Endodermal cell (in vitro differentiated cells): ENCODE measurements around the gene D2HGDH. TPM values are rescaled to one million over a fixed set of nuclear protein-coding genes. Genes with fewer than 3 reads are reported as not detected.

ENCODE experiments used
- DNase-seq: peaks from one replicate; pipeline ENCODE4 v3.0.0-alpha.2; 2017
- H3K27ac ChIP-seq: 2 replicates; pipeline ENCODE4 v1.5.1; 2013; ENCODE audit warnings: mild to moderate bottlenecking, low read depth, low read length, moderate library complexity
- H3K27me3 ChIP-seq: 2 replicates; pipeline ENCODE4 v1.6.1; 2013; ENCODE audit warnings: mild to moderate bottlenecking, low read length, moderate library complexity; ENCODE audit not compliant: insufficient read depth, control insufficient read depth, poor library complexity, severe bottlenecking
- H3K36me3 ChIP-seq: 2 replicates; pipeline ENCODE4 v1.7.0; 2013; ENCODE audit warnings: mild to moderate bottlenecking, low read length, moderate library complexity; ENCODE audit not compliant: control insufficient read depth, insufficient read depth
- H3K4me1 ChIP-seq: one replicate; pipeline ENCODE4 v1.7.0; 2013; ENCODE audit warnings: low read length; ENCODE audit not compliant: control insufficient read depth, insufficient read depth
- H3K4me3 ChIP-seq: 2 replicates; pipeline ENCODE4 v1.5.1; 2013; ENCODE audit warnings: mild to moderate bottlenecking, low read length, moderate library complexity
- H3K9ac ChIP-seq: 2 replicates; pipeline ENCODE4 v1.6.1; 2013; ENCODE audit warnings: mild to moderate bottlenecking, low read length, moderate library complexity; ENCODE audit not compliant: poor library complexity, severe bottlenecking; ENCODE audit errors: extremely low read depth
- H3K9me3 ChIP-seq: 2 replicates; pipeline ENCODE4 v1.6.1; 2013; ENCODE audit warnings: mild to moderate bottlenecking, low read length, moderate library complexity; ENCODE audit not compliant: control insufficient read depth
- H3K27ac Mint-ChIP-seq: 2 replicates; pipeline ENCODE4 v1.8.0; 2020; ENCODE audit warnings: mixed read lengths
- H3K27me3 Mint-ChIP-seq: 2 replicates; pipeline ENCODE4 v1.8.0; 2021; ENCODE audit warnings: mild to moderate bottlenecking, mixed read lengths; ENCODE audit not compliant: insufficient read depth
- H3K36me3 Mint-ChIP-seq: 2 replicates; pipeline ENCODE4 v1.8.0; 2020; ENCODE audit warnings: low read depth, mixed read lengths
- H3K4me1 Mint-ChIP-seq: 2 replicates; pipeline ENCODE4 v1.8.0; 2020; ENCODE audit warnings: mixed read lengths
- H3K4me3 Mint-ChIP-seq: 2 replicates; pipeline ENCODE4 v1.8.0; 2020; ENCODE audit warnings: mild to moderate bottlenecking, moderate library complexity, mixed read lengths
- H3K9me3 Mint-ChIP-seq: 2 replicates; pipeline ENCODE4 v1.8.0; 2020; ENCODE audit warnings: mild to moderate bottlenecking, mixed read lengths
- WGBS, 2 experiments: methylation state at CpG; one replicate each; pipeline versions ENCODE4 v1.1.5 to v1.1.7; 2013; ENCODE audit warnings: missing lambda C conversion rate in 2 of 2, mixed read lengths in 1 of 2; ENCODE audit not compliant: insufficient coverage in 1 of 2, insufficient read length in 1 of 2; 5-methylcytosine and 5-hydroxymethylcytosine counted together
- total RNA-seq, 2 donors: library from RNA; stranded (reverse); fragmentation: NEBNext Ultra II Directional in 1 of 2; extraction: Animal tissue kit (Norgen Biotek cat#: 25700) in 1 of 2; gene quantifications; 2 replicates in 1 of 2; 3 replicates in 1 of 2; pipeline ENCODE4 v1.2.1, GENCODE V29; 2021
- TF ChIP-seq, protein P1 (sequence below): fragments of 200-600 bp; sonication (generic); conservative IDR thresholded peaks from 2 replicates; pipeline ENCODE4 v1.5.0; 2021; ENCODE audit warnings: antibody characterized with exemption, mild to moderate bottlenecking

D2HGDH gene
- total RNA-seq, 2 donors from 2014 or later = 25.1 to 34.8 TPM

DNA sequence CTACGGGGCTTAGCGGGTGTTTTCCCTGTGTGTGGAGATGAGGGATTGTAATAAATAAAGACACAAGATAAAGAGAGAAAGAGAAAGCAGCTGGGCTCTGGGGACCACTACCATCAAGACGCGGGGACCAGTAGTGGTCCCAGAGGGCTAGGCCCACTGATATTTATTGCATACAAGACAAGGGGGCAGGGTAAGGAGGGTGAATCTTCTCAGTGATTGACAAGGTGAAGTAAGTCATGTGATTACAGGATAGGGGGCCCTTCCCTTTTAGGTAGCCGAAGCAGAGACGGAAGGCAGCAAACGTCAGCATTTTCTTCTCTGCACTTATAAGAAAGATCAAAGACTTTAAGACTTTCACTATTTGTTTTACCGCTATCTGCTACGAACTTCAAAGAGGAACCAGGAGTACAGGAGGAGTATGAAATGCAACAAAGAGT, 37.7 kb downstream of the D2HGDH start:
- no peak for DNase-seq
- WGBS, 2 experiments = 82 to 83% methylated on average over 4 to 9 of the region's 9 CpGs

DNA sequence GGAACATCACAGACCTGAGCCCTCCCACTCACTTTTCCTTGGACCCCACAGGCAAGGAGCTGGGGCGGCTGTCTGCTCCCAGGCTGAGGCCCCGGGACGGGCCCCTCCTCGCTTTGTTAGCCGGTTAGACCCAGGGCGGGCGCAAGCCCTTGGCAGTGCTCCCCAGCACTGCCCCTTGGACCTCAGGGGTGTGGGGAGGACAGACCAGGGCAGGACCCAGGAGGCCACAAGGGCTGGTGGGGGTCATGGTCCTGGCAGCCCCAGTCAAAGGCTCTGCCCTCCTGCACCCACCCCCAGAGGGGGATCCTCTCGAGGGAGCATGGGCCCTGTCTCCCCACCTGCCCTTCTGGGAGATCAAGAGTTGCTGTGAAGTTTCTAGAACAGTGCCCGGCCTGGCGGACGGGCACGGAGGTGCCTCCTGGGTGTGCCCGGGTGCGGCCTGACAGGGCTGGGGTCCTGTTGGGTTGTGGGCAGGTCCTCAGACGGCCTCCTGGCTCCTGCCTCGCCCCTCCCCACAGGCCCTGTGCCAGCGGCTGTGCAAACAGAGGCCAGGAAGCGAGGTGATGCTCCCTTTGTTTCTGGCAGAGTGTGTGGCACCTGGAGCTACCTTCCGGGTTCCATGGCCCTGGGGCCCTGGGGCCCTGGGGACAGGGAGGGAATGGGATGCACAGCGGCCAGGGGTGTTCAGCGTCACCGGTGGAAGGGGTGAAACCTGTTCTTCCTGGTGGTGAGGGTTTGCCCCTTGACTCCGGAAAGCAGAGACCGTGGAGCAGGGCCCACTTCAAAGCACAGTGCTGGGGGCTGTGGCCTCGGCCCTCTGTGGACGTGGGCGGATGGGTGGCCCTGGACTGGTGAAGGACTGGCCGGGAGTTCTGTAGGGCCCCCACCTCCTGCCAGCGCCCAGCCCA, 39.3 kb downstream of the D2HGDH start:
- Histone ChIP-seq H3K4me3 (no peak overlapping the region), H3K36me3 (no peaks in the 10 kb centered on the region), H3K9me3 (no peaks in the 10 kb centered on the region), H3K9ac (no peak overlapping the region), H3K27ac (no peak overlapping the region), H3K27me3 (no peaks in the 10 kb centered on the region), H3K4me1 (peaks cover 5% of the 10 kb centered on the region)
- peaks cover 5% of the 10 kb centered on the region for H3K9me3 Mint-ChIP-seq
- no peaks in the 10 kb centered on the region for H3K36me3 Mint-ChIP-seq
- 92 to 93% methylated on average over 13 to 29 of the region's 29 CpGs for WGBS, 2 experiments
- no peaks in the 10 kb centered on the region for H3K27me3 Mint-ChIP-seq
- no peak overlapping the region for H3K4me3 Mint-ChIP-seq
- TF ChIP-seq, protein P1, sequence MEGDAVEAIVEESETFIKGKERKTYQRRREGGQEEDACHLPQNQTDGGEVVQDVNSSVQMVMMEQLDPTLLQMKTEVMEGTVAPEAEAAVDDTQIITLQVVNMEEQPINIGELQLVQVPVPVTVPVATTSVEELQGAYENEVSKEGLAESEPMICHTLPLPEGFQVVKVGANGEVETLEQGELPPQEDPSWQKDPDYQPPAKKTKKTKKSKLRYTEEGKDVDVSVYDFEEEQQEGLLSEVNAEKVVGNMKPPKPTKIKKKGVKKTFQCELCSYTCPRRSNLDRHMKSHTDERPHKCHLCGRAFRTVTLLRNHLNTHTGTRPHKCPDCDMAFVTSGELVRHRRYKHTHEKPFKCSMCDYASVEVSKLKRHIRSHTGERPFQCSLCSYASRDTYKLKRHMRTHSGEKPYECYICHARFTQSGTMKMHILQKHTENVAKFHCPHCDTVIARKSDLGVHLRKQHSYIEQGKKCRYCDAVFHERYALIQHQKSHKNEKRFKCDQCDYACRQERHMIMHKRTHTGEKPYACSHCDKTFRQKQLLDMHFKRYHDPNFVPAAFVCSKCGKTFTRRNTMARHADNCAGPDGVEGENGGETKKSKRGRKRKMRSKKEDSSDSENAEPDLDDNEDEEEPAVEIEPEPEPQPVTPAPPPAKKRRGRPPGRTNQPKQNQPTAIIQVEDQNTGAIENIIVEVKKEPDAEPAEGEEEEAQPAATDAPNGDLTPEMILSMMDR = no peak
- H3K4me1 Mint-ChIP-seq = peaks cover 17% of the 10 kb centered on the region
- H3K27ac Mint-ChIP-seq = no peak overlapping the region
- DNase-seq = peak; percentile 50

More for the DNA sequence above, 37.7 kb downstream of the D2HGDH start:
- Mint-ChIP-seq H3K4me3 (no peak overlapping the region), H3K27me3 (no peaks in the 10 kb centered on the region), H3K4me1 (peaks cover 9% of the 10 kb centered on the region), H3K9me3 (no peaks in the 10 kb centered on the region), H3K27ac (peak overlapping the region; percentile 73), H3K36me3 (peaks cover 3% of the 10 kb centered on the region)
- no peak overlapping the region for H3K4me3 ChIP-seq
- H3K27ac ChIP-seq = no peak overlapping the region
- H3K9me3 ChIP-seq = no peaks in the 10 kb centered on the region
- no peak overlapping the region for H3K9ac ChIP-seq
- peaks cover 5% of the 10 kb centered on the region for H3K4me1 ChIP-seq
- TF ChIP-seq, protein P1 = no peak
- no peaks in the 10 kb centered on the region for H3K36me3 ChIP-seq
- no peaks in the 10 kb centered on the region for H3K27me3 ChIP-seq

DNA sequence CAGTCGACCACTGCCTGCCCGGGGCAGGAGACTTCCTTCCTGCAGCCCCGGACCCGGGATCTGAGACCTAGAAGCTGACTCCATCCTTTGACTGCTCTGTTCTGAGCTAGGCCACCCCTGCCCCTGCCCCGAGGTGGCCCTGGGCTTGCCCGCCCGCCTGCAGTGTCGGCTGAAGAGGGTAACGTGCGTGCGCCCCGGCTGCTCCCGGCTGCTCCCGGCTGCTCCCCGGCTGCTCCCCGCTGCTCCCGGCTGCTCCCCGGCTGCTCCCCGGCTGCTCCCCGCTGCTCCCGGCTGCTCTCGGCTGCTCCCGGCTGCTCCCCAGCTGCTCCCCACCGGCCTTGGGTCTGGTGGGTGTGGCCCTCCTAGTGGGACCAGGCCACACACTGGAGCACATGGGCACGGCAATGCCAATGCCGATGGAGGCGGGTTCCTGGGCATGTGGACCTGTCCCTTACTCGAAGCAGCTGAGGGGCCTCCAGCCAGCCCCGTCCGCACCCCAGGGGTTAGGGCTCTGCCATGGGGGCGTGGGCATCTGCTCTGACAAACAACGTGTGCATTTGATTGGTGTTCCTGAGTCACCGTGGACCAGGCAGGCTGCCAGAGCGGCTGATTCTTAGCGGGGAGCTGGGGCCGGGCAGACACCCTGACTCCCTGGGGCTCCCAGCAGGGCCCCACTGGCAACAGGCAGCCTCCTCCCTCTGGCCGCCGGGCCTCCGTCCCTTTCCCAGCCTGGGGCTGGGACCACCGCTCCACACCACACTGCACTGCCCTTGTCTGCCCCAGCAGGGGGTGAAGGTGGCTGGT, 40.2 kb downstream of the D2HGDH start:
- Mint-ChIP-seq H3K4me1 (peaks cover 19% of the 10 kb centered on the region), H3K36me3 (no peaks in the 10 kb centered on the region), H3K9me3 (peaks cover 11% of the 10 kb centered on the region), H3K27ac (no peak overlapping the region), H3K27me3 (no peaks in the 10 kb centered on the region), H3K4me3 (no peak overlapping the region)
- peak; percentile 50 for DNase-seq
- H3K4me1 ChIP-seq = peaks cover 5% of the 10 kb centered on the region
- no peaks in the 10 kb centered on the region for H3K36me3 ChIP-seq
- H3K4me3 ChIP-seq = no peak overlapping the region
- no peaks in the 10 kb centered on the region for H3K27me3 ChIP-seq
- peaks cover under 1% of the 10 kb centered on the region for H3K9me3 ChIP-seq
- H3K9ac ChIP-seq = no peak overlapping the region
- TF ChIP-seq, protein P1 = no peak
- H3K27ac ChIP-seq = no peak overlapping the region
- 94 to 96% methylated on average over 17 to 40 of the region's 40 CpGs for WGBS, 2 experiments
